Renal cortex interstitium (tissue), 11 donors: ENCODE measurements around the gene CSTPP1. TPM values are rescaled to one million over a fixed set of nuclear protein-coding genes. Genes with fewer than 3 reads are reported as not detected.
"Not testable (repeated sequence)": the region's sequence is repeated elsewhere in the genome, so short reads cannot be mapped to it uniquely, and the experiment has no call there.

Experiments used
- DNase-seq, 11 donors: peaks; one replicate each; pipeline ENCODE4 v3.0.0-alpha.2; 2013; ENCODE audit warnings: low read depth in 9 of 11, low spot score in 4 of 11; ENCODE audit errors: extremely low read depth in 1 of 11
- polyA plus RNA-seq, 3 donors: library from polyadenylated mRNA; unstranded; fragments of 120-200 nt; gene quantifications; one replicate each; pipeline ENCODE4 v1.2.1, GENCODE V29; 2013; ENCODE audit not compliant: insufficient read length in 3 of 3

The CSTPP1 gene
- polyA plus RNA-seq, 3 donors, result 52.7 to 58.9 (median 53.7) TPM

DNA sequence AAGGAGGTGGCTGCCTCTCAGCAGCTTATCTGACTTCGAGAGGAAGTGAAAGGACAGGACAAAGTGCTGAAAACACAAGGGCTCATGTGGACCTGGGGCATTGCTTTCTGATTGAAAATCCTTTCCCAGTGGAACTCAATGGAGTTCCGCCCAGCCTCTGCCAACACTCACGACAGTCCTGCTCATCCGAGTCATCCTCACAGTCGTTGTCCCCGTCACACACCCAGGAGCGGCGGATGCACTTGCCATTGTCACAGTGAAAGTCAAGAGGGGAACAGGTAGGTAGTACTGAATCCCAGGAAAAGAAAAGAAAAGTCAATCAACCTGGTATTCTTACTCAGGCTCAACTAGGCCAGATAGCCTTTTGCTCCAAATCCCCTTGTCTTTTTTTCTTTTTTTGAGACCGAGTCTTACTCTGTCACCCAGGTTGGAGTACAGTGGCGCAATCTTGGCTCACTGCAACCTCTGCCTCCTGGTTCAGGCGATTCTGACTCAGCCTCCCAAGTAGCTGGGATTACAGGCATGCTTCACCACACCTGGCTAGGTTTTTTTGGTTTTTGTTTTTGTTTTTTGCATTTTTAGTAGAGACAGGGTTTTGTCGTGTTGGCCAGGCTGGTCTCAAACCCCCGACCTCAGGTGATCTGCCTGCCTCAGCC lies 36.3 kb upstream of the CSTPP1 start:
- no peak for DNase-seq

GRCh38 chr11:46901156-46901555 lies 35.4 kb upstream of the CSTPP1 start:
- no peak for DNase-seq

DNA sequence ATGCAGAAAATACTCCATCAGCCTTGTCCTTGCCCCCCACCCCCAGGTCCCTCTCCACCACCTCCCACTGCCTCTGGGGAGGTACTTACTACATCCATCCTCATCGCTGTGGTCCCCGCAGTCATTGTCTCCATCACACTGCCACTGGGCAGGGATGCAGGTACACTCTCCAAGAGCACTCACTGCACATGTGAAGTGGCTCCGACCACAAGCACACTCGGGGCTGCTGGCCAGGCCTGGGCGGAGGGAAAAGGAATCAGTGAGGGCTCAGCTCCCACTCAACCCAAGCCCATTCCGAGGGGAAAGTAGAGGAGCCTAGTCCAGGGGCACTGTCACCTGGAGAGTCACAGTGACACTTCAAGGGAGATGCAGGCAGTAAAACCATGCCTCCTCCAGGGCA lies 33.9 kb upstream of the CSTPP1 start:
- DNase-seq, result no peak

- DNase-seq, result no peak
These were observed 32.7 kb upstream of the CSTPP1 start for GRCh38 chr11:46903846-46904245.

GRCh38 chr11:46905806-46906205 lies 30.8 kb upstream of the CSTPP1 start:
- no peak for DNase-seq

DNA sequence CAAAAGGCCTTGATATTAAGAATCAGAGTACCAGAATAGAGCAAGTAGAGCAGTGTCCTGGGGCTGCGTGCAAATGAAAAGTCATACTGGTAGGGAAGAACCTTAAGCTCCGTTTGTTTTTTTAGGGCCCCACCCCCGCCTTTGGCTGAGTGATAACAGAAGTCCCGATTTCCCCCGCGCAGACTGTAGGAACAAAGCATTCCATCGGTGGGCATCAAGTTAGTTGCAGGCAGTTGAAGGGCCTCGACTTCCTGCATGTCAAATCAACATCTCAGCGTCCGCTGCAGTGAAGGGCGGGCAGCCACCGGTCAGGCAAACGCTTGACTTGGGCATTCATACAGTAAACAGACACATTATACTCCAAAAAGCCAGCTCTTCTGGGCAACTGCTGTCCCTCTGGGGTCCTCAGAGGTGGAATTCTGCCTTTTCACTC lies 29.9 kb upstream of the CSTPP1 start:
- no peak for DNase-seq

GRCh38 chr11:46907606-46908005 lies 29.0 kb upstream of the CSTPP1 start:
- DNase-seq, result no peak

- peak in 1 of 11 donors; percentile 31 for DNase-seq
These were observed 23.9 kb upstream of the CSTPP1 start for GRCh38 chr11:46912526-46913150.

GRCh38 chr11:46913484-46913883 lies 23.1 kb upstream of the CSTPP1 start:
- no peak for DNase-seq

DNA sequence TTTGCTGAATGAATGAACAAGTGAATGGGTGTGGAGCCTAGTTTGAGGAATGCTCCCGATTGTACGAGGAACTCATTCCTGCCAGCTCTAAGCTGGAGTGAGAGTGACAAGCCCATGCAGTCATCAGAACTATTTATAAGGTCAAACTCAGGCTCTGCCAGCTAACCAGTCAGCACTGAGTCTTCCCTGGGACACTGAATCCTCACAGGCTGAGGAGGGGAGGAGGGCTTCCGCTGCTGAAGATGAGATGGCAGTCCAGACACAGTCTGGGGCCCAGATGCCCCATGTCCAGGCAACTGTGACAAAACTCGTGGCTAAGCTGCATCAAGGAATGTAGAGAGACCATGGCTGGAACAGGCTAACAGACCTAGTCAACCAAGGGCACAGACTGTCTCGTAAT lies 22.2 kb upstream of the CSTPP1 start:
- peak in 4 of 11 donors; percentile 67 to 82 (median 68) for DNase-seq

GRCh38 chr11:46914910-46915309 lies 21.7 kb upstream of the CSTPP1 start:
- DNase-seq, result no peak

DNA sequence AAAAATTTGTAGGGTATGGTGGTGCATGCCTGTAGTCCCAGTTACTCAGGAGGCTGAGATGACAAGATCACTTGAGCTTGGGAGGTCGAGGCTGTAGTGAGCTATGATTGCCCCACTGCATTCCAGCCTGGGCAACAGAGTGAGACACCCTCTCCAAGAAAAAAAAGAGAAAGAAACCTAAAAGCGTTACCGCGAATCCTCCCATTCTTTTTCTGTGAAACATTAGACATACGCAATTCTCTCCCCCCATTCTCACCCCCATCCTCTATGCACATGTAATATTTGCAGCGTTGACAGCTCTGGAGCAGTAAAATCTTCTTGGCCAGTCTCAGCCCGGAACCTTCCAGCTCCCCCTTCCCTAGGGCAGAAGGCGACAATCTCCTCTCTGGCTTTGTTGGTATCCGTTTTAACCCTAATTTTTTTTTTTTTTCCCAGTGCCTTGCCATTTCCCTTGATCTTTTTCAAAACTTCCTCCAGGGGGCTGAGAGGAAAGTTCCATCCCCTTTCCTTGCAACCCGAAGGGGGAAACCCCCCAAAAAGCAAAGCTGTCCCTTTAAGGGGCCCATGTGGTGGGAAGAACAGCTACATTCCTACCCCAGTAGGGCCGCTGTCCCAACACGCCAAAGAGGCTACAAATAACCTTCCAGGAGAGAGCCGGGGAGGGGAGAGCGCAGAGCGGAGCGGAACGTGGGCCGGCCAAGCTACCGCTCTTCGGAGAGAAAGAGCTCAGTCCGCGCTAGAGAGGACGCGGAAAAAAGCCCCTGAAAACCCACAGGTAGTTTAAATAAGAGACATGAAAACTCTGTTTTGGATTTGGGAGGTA lies 20.1 kb upstream of the CSTPP1 start:
- peak in 4 of 11 donors; percentile 58 to 71 (median 62) for DNase-seq

DNA sequence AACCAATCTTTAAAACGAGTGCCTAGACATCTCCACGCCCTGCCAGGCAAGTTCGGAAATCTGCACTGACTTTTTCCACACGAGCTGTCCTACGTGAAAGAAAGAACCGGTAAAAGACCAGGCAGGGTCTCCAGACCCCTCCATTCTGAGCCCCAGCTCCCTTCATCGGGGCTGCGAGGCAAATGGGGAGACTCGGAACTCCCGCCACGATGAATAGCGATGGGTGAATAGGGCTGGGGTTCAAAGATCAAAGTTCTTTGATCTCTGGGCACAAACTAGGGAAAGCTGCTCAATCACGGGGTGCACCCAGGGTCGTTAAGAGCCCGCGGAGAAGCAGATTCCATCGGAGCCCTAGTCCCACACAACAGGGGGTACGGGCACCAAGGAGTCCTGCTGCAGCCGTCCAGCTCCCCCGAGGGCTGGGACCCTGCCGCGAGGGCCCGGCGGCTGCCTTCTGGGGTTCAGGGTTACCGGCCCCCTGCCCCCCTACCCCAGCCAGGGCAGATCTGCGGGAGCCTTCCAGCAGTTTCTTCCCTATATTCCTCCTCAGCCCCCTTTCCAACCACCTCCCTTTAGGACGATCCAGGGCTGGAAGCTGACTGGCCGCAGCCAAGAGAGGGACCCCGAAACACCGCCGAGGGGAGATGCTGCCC lies 19.3 kb upstream of the CSTPP1 start:
- DNase-seq, result no peak

- no peak for DNase-seq
These were observed 18.8 kb upstream of the CSTPP1 start for GRCh38 chr11:46917762-46918082.

GRCh38 chr11:46918083-46918787 lies 18.3 kb upstream of the CSTPP1 start, which contains the start of gene LRP4:
Gene LRP4 (minus strand): TSS chr11:46918550. CDS start chr11:46918379, 171 bp downstream.
- DNase-seq, result peak in 1 of 11 donors; percentile 49

GRCh38 chr11:46918788-46919513 lies 17.6 kb upstream of the CSTPP1 start:
- DNase-seq, result peak in 1 of 11 donors; percentile 27

DNA sequence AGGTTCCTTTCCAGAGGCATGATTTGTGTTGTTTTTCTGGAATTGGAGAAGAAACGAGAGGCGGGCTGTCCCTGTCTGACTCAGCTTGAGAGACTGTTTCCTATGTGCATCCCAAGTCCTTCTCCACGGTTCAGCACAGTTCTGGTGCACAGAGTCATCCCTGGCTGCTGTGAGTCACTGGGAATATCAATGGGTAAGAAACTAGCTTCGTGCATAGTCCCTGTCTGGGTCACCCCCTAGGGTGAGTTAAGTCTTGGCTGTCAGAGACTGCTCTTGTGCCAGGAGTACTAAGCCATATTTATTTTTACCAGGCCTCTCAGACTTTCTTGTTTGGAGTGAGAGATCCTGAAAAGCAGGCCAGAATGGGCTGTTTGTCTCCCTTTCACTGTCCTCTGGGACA lies 15.8 kb upstream of the CSTPP1 start:
- no peak for DNase-seq

DNA sequence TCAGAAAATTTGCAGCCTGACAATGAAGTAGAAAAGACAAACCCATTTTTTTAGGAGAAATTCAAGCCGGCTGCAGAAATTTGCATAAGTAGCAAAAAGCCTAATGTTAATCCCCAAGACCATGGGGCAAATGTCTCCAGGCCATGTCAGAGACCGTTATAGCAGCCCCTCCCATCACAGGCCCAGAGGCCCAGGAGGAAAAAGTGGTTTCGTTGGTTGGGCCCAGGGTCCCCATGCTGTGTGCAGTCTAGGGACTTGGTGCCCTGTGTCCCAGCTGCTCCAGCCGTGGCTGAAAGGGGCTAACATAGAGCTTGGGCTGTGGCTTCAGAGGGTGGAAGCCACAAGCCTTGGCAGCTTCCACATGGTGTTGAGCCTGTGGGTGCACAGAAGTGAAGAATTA lies 8.6 kb upstream of the CSTPP1 start:
- not testable (repeated sequence) for DNase-seq
